Fibroblast of the aortic adventitia (primary cell): Measurements from ENCODE around the gene CUBN. TPM values are rescaled to one million over a fixed set of nuclear protein-coding genes. Genes with fewer than 3 reads are reported as not detected.
A peak's percentile ranks its signal among the peaks of the same experiment; 100 is the strongest.

Experiments used
- DNase-seq: peaks from one replicate; pipeline ENCODE4 v3.0.0-alpha.2; 2010; ENCODE audit warnings: low read depth
- H3K4me3 ChIP-seq: 2 replicates; pipeline ENCODE4 v1.5.1; 2011; ENCODE audit warnings: low read depth, mild to moderate bottlenecking, control low read depth, low read length, moderate library complexity
- CTCF ChIP-seq: IDR thresholded peaks from 2 replicates; pipeline ENCODE4 v1.5.1; 2011; ENCODE audit warnings: mild to moderate bottlenecking, low read length, control low read depth, inconsistent platforms; ENCODE audit not compliant: insufficient read depth
- total RNA-seq: library from RNA; depleted of rRNA; stranded (reverse); fragments of >200 nt; gene quantifications from 2 replicates; pipeline ENCODE4 v1.2.3, GENCODE V29; 2012; ENCODE audit warnings: low replicate concordance

The CUBN gene
- total RNA-seq, 1 donor: 4.2 TPM

- no peak for TF ChIP-seq CTCF
- no peak for DNase-seq
Observed at GRCh38 chr10:16952080-16952479, 177.5 kb downstream of the CUBN start.

GRCh38 chr10:16950656-16951601, 178.7 kb downstream of the CUBN start:
- peak; percentile 67 for DNase-seq
- no peak for TF ChIP-seq CTCF
- no peak overlapping the region for H3K4me3 ChIP-seq

More at GRCh38 chr10:16952080-16952479, 177.5 kb downstream of the CUBN start:
- no peak overlapping the region for H3K4me3 ChIP-seq

GRCh38 chr10:16949816-16950215, 179.8 kb downstream of the CUBN start:
- DNase-seq: no peak
- no peak for TF ChIP-seq CTCF
- H3K4me3 ChIP-seq: no peak overlapping the region

GRCh38 chr10:16948361-16948760, 181.2 kb downstream of the CUBN start:
- no peak for TF ChIP-seq CTCF
- DNase-seq: no peak
- H3K4me3 ChIP-seq: no peak overlapping the region

- no peak for DNase-seq
- H3K4me3 ChIP-seq: no peak overlapping the region
- TF ChIP-seq CTCF: no peak
Observed at GRCh38 chr10:16947069-16947468, 182.5 kb downstream of the CUBN start.

- DNase-seq: peak; percentile 22
- H3K4me3 ChIP-seq: no peak overlapping the region
- no peak for TF ChIP-seq CTCF
Observed at GRCh38 chr10:16945593-16945992, 184.0 kb downstream of the CUBN start.
